ENCODE measurements around the gene ETV6.
A peak's percentile ranks its signal among the peaks of the same experiment; 100 is the strongest.

Gene ETV6

GRCh38 chr12:11829764-11830194 is 180.3 kb downstream of the ETV6 start:
- H3K27ac ChIP-seq (ENCODE audit: low read depth, low read length): no peak overlapping the region
- H3K9me3 ChIP-seq (ENCODE audit: control insufficient read depth, insufficient read depth, low read depth, low read length): no peaks in the 10 kb centered on the region
- H3K36me3 ChIP-seq (ENCODE audit: control insufficient read depth, insufficient read depth, low read length): no peaks in the 10 kb centered on the region
- H3K4me1 ChIP-seq (ENCODE audit: control insufficient read depth, insufficient read depth, low read length): peaks cover 48% of the 10 kb centered on the region
- H3K27me3 ChIP-seq (ENCODE audit: control insufficient read depth, insufficient read depth, low read length): no peaks in the 10 kb centered on the region
- no peak overlapping the region for H3K4me3 ChIP-seq (ENCODE audit: low read depth, low read length)
- H3K9ac ChIP-seq (ENCODE audit: low read length): peak overlapping the region; percentile 10

- H3K9ac ChIP-seq (ENCODE audit: low read length): no peak overlapping the region
- H3K9me3 ChIP-seq (ENCODE audit: control insufficient read depth, insufficient read depth, low read depth, low read length): no peaks in the 10 kb centered on the region
- H3K27ac ChIP-seq (ENCODE audit: low read depth, low read length): no peak overlapping the region
- H3K27me3 ChIP-seq (ENCODE audit: control insufficient read depth, insufficient read depth, low read length): no peaks in the 10 kb centered on the region
- peaks cover 43% of the 10 kb centered on the region for H3K4me1 ChIP-seq (ENCODE audit: control insufficient read depth, insufficient read depth, low read length)
- H3K36me3 ChIP-seq (ENCODE audit: control insufficient read depth, insufficient read depth, low read length): no peaks in the 10 kb centered on the region
- no peak overlapping the region for H3K4me3 ChIP-seq (ENCODE audit: low read depth, low read length)
These were observed 180.9 kb downstream of the ETV6 start for GRCh38 chr12:11830307-11830801.

DNA sequence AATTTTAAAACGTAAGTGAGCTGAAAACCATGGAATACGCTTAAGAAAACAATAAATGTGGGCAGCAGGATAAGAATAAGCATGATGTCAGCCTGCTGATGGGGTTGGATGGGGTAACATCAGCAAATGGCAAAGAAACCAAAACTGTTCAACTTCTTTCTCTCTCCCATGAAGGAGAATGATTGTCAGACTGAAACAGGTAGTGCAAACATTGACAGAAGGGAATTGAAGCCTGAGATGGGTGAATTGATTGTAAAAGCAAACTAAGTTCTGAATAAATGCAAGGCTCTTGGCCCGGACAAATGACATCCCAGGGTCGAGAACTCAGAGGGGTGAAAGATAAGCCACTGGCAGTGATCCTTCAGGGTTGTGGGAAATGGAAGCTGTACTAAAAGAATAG is 182.6 kb downstream of the ETV6 start:
- Histone ChIP-seq H3K27me3 (ENCODE audit: control insufficient read depth, insufficient read depth, low read length) (no peaks in the 10 kb centered on the region), H3K4me1 (ENCODE audit: control insufficient read depth, insufficient read depth, low read length) (peaks cover 32% of the 10 kb centered on the region)

GRCh38 chr12:11833174-11833895 is 183.9 kb downstream of the ETV6 start:
- H3K27me3 ChIP-seq (ENCODE audit: control insufficient read depth, insufficient read depth, low read length): no peaks in the 10 kb centered on the region
- no peak overlapping the region for H3K4me3 ChIP-seq (ENCODE audit: low read depth, low read length)
- no peaks in the 10 kb centered on the region for H3K9me3 ChIP-seq (ENCODE audit: control insufficient read depth, insufficient read depth, low read depth, low read length)
- no peak overlapping the region for H3K9ac ChIP-seq (ENCODE audit: low read length)
- peaks cover 21% of the 10 kb centered on the region for H3K4me1 ChIP-seq (ENCODE audit: control insufficient read depth, insufficient read depth, low read length)
- no peaks in the 10 kb centered on the region for H3K36me3 ChIP-seq (ENCODE audit: control insufficient read depth, insufficient read depth, low read length)
- H3K27ac ChIP-seq (ENCODE audit: low read depth, low read length): no peak overlapping the region

More for the DNA sequence above, 182.6 kb downstream of the ETV6 start:
- Histone ChIP-seq H3K9ac (ENCODE audit: low read length) (no peak overlapping the region), H3K36me3 (ENCODE audit: control insufficient read depth, insufficient read depth, low read length) (no peaks in the 10 kb centered on the region), H3K9me3 (ENCODE audit: control insufficient read depth, insufficient read depth, low read depth, low read length) (no peaks in the 10 kb centered on the region), H3K27ac (ENCODE audit: low read depth, low read length) (no peak overlapping the region), H3K4me3 (ENCODE audit: low read depth, low read length) (no peak overlapping the region)

DNA sequence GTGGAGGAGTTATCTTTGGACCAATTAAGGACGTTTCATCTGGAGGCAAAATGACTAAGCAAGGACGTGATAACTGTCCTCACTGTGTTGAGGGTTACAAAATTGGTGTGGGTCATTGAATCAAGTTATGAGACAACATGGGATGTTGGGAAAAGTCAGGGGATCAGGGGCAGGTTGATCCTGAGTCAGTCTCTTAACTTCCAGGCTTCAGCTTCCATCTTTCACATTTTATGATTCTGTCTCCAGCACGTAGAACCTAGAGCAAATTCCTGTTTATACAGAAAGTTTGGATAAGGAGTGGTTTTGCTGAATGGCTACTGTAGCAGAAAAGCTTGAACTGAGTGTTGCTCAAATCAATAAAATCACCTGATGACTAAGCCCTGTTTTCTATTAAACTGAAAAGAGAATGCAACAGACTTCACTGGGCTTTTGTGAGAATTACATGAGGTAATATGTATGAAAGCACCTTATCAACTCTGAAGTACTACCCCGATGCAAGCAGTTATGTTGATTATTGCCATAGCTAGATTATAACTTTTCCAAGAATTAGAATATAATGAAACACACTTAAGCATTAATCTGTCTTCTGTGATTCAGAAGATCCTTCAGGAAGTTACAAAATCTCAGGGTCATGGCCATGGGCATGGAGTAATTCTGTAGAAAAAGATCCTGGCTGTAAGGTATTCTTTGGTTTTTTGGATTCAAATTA is 184.8 kb downstream of the ETV6 start:
- H3K4me3 ChIP-seq (ENCODE audit: low read depth, low read length): no peak overlapping the region
- peaks cover 15% of the 10 kb centered on the region; the same call in 1 of the 2 replicates for H3K4me1 ChIP-seq (ENCODE audit: control insufficient read depth, insufficient read depth, low read length)
- no peak overlapping the region for H3K27ac ChIP-seq (ENCODE audit: low read depth, low read length)

DNA sequence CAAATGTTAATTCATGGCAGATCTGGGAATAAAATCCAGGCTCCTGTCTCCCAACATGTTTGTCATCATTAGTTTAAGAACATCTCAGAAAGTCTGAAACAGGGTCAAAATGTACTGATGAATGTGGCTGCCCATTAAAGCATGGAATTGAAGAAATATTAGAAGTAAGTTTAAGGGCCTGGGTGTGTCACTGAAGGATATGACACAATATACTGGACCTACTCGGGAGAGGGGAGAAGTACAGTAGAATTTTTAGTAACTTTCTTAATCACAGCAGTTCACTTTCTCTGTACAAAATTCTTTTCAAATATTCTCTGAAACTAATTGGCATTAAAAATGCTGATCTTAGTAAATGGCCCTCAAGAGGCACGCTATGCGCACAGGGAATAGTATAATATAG is 185.5 kb downstream of the ETV6 start:
- no peak overlapping the region for H3K27ac ChIP-seq (ENCODE audit: low read depth, low read length)
- H3K9ac ChIP-seq (ENCODE audit: low read length): no peak overlapping the region

More for the DNA sequence above, 184.8 kb downstream of the ETV6 start:
- no peaks in the 10 kb centered on the region for H3K36me3 ChIP-seq (ENCODE audit: control insufficient read depth, insufficient read depth, low read length)
- no peaks in the 10 kb centered on the region for H3K27me3 ChIP-seq (ENCODE audit: control insufficient read depth, insufficient read depth, low read length)
- no peaks in the 10 kb centered on the region for H3K9me3 ChIP-seq (ENCODE audit: control insufficient read depth, insufficient read depth, low read depth, low read length)
- no peak overlapping the region for H3K9ac ChIP-seq (ENCODE audit: low read length)

GRCh38 chr12:11836282-11837151 is 187.0 kb downstream of the ETV6 start:
- Histone ChIP-seq H3K9me3 (ENCODE audit: control insufficient read depth, insufficient read depth, low read depth, low read length) (no peaks in the 10 kb centered on the region), H3K27ac (ENCODE audit: low read depth, low read length) (no peak overlapping the region), H3K36me3 (ENCODE audit: control insufficient read depth, insufficient read depth, low read length) (peaks cover 5% of the 10 kb centered on the region; the same call in 1 of the 2 replicates), H3K27me3 (ENCODE audit: control insufficient read depth, insufficient read depth, low read length) (no peaks in the 10 kb centered on the region), H3K4me1 (ENCODE audit: control insufficient read depth, insufficient read depth, low read length) (peaks cover 8% of the 10 kb centered on the region; the same call in 1 of the 2 replicates), H3K4me3 (ENCODE audit: low read depth, low read length) (no peak overlapping the region), H3K9ac (ENCODE audit: low read length) (no peak overlapping the region)

More for the DNA sequence above, 185.5 kb downstream of the ETV6 start:
- H3K27me3 ChIP-seq (ENCODE audit: control insufficient read depth, insufficient read depth, low read length): no peaks in the 10 kb centered on the region
- peaks cover 10% of the 10 kb centered on the region; the same call in 1 of the 2 replicates for H3K4me1 ChIP-seq (ENCODE audit: control insufficient read depth, insufficient read depth, low read length)
- H3K9me3 ChIP-seq (ENCODE audit: control insufficient read depth, insufficient read depth, low read depth, low read length): no peaks in the 10 kb centered on the region
- H3K4me3 ChIP-seq (ENCODE audit: low read depth, low read length): no peak overlapping the region
- H3K36me3 ChIP-seq (ENCODE audit: control insufficient read depth, insufficient read depth, low read length): no peaks in the 10 kb centered on the region

DNA sequence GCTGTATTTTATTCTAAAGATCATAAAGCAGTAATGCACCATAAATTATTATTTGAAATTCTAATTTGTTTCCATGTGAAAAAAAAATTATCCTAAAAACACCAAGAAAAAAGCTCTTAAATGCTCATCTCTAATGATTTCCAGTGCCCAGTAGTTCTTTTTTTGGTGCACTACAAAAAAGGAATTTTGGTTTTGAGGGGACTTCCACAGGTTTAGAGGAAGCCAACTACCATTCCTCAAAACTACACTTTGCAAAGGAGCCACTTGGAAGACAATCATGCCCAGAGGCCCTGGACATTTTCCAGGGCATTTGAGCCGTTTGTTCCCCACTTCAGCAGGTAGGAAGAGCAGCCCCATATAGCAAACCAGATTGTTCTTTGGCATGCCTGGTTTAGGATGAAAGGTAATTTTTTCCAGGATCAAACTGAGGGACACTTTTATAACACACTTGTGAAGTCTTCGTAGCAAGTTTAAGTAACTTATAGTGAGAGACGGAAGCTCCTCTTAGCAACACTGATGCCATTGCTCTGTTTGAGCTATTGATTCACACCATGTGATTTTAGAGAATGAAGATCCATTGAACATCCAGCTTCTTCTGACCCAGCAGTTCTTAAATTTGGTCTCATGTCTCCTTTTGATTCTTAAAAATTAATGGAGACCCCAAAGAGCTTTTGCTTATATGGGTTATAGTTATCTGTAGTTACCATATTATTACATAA is 187.9 kb downstream of the ETV6 start:
- Histone ChIP-seq H3K4me1 (ENCODE audit: control insufficient read depth, insufficient read depth, low read length) (peaks cover 8% of the 10 kb centered on the region; the same call in 1 of the 2 replicates), H3K9me3 (ENCODE audit: control insufficient read depth, insufficient read depth, low read depth, low read length) (no peaks in the 10 kb centered on the region), H3K4me3 (ENCODE audit: low read depth, low read length) (no peak overlapping the region), H3K27ac (ENCODE audit: low read depth, low read length) (no peak overlapping the region), H3K36me3 (ENCODE audit: control insufficient read depth, insufficient read depth, low read length) (peaks cover 5% of the 10 kb centered on the region; the same call in 1 of the 2 replicates), H3K27me3 (ENCODE audit: control insufficient read depth, insufficient read depth, low read length) (no peaks in the 10 kb centered on the region), H3K9ac (ENCODE audit: low read length) (no peak overlapping the region)

DNA sequence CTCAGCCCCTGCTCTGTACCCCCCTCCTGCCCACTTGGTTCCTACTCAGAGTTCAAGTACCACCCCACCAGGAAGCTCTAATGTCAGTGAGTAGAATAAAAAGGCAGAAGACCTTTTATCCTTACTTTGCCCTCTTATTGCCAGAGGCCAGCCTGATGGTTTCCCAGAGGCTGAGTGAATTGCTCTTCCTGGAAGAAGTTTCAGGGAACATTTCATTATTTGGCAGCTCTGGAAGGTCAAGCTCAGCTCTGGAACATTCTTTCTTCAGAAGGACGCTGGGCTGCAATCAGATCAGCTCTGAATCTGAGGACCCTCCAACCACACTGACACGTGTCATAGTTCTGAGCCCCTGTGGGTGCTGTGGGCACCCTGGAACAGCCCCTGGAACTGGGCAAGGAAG is 188.9 kb downstream of the ETV6 start:
- Histone ChIP-seq H3K9me3 (ENCODE audit: control insufficient read depth, insufficient read depth, low read depth, low read length) (no peaks in the 10 kb centered on the region), H3K36me3 (ENCODE audit: control insufficient read depth, insufficient read depth, low read length) (peaks cover 5% of the 10 kb centered on the region; the same call in 1 of the 2 replicates), H3K4me1 (ENCODE audit: control insufficient read depth, insufficient read depth, low read length) (peaks cover 8% of the 10 kb centered on the region; the same call in 1 of the 2 replicates), H3K27me3 (ENCODE audit: control insufficient read depth, insufficient read depth, low read length) (no peaks in the 10 kb centered on the region), H3K4me3 (ENCODE audit: low read depth, low read length) (no peak overlapping the region), H3K9ac (ENCODE audit: low read length) (no peak overlapping the region), H3K27ac (ENCODE audit: low read depth, low read length) (no peak overlapping the region)

DNA sequence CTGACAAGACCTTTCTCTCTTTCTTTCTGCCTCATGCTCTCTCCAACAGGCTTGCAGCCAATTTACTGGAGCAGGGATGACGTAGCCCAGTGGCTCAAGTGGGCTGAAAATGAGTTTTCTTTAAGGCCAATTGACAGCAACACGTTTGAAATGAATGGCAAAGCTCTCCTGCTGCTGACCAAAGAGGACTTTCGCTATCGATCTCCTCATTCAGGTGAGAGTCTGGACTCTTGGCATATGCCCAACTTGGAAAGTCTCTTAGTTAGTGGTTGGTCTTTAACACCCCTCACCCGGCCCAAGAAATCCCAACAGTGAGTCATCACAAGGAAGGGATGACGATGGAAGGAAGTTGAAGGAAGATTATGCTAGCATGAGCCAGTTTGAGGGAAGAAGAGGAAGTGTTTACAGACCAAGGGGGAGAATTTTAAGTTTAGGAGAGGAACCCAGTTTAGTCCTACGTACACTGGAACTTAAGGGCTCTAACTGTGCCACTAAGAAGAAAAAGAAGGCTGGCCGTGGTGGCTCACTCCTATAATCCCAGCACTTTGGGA is 189.7 kb downstream of the ETV6 start:
- no peaks in the 10 kb centered on the region for H3K9me3 ChIP-seq (ENCODE audit: control insufficient read depth, insufficient read depth, low read depth, low read length)
- H3K4me3 ChIP-seq (ENCODE audit: low read depth, low read length): no peak overlapping the region
- peaks cover 5% of the 10 kb centered on the region; the same call in 1 of the 2 replicates for H3K36me3 ChIP-seq (ENCODE audit: control insufficient read depth, insufficient read depth, low read length)
- no peak overlapping the region for H3K27ac ChIP-seq (ENCODE audit: low read depth, low read length)
- H3K27me3 ChIP-seq (ENCODE audit: control insufficient read depth, insufficient read depth, low read length): no peaks in the 10 kb centered on the region
- H3K4me1 ChIP-seq (ENCODE audit: control insufficient read depth, insufficient read depth, low read length): peaks cover 8% of the 10 kb centered on the region; the same call in 1 of the 2 replicates
- no peak overlapping the region for H3K9ac ChIP-seq (ENCODE audit: low read length)

All from HUES6 (cell line).